Thyroid gland (tissue), 4 donors: ENCODE measurements around the gene CAMK1. TPM values are rescaled to one million over a fixed set of nuclear protein-coding genes. Genes with fewer than 3 reads are reported as not detected.

Source experiments
- DNase-seq, 2 donors: peaks; one replicate each; pipeline ENCODE4 v3.0.0-alpha.2; 2019
- H3K27ac ChIP-seq, 3 donors: fragments of 200-600 bp; sonication (generic); 1 replicate in 2 of 3; 2 replicates in 1 of 3; pipeline ENCODE4 v1.5.1; 2016 to 2019; ENCODE audit warnings: mild to moderate bottlenecking in 1 of 3, moderate library complexity in 1 of 3
- H3K27me3 ChIP-seq: fragments of 200-600 bp; sonication (generic); one replicate; pipeline ENCODE4 v1.5.1; 2019
- H3K36me3 ChIP-seq, 2 donors: fragments of 200-600 bp; sonication (generic); one replicate each; pipeline ENCODE4 v1.5.1; 2016 to 2019
- H3K4me1 ChIP-seq, 2 donors: fragments of 200-600 bp; sonication (generic); one replicate each; pipeline ENCODE4 v1.5.1; 2017 to 2019
- H3K4me3 ChIP-seq, 3 donors: fragments of 200-600 bp; sonication (generic); replicated peaks in 1 of 3; 1 replicate in 2 of 3; 2 replicates in 1 of 3; pipeline ENCODE4 v1.5.1; 2016; ENCODE audit warnings: mild to moderate bottlenecking in 1 of 3
- H3K9me3 ChIP-seq: fragments of 200-600 bp; sonication (generic); one replicate; pipeline ENCODE4 v1.5.1; 2017
- CTCF ChIP-seq, 6 experiments: fragments of 200-600 bp in 3 of 6; fragments of 450-650 bp in 3 of 6; sonication (generic) in 3 of 6; IDR thresholded peaks; one replicate each; pipeline ENCODE4 v1.5.1; 2016 to 2019; ENCODE audit warnings: antibody characterized with exemption in 6 of 6, mild to moderate bottlenecking in 2 of 6, inconsistent platforms in 1 of 6, moderate library complexity in 1 of 6
- POLR2A ChIP-seq, 2 donors: fragments of 450-650 bp; IDR thresholded peaks; one replicate each; pipeline ENCODE4 v1.6.1; 2017; ENCODE audit warnings: antibody characterized with exemption in 2 of 2, mild to moderate bottlenecking in 2 of 2, moderate library complexity in 1 of 2
- WGBS, 2 donors: methylation state at CpG; one replicate each; pipeline ENCODE4 v1.1.5; 2017; 5-methylcytosine and 5-hydroxymethylcytosine counted together
- intact Hi-C: fragments of 100-400 bp; cut with DNase I; formaldehyde crosslinking; loops from one replicate; pipeline ENCODE4 v1.15.1; 2023
- total RNA-seq, 4 donors: library from RNA; depleted of rRNA; stranded (reverse); fragments of >200 nt; gene quantifications; one replicate each; pipeline ENCODE4 v1.2.3, GENCODE V29; 2016

CAMK1 gene
- total RNA-seq, 4 donors from 2014 or later: 32.1 to 44.8 (median 35.9) TPM

- Histone ChIP-seq H3K27me3 (no peaks in the 10 kb centered on the region), H3K4me3 (peak overlapping the region in 2 of 3 donors; percentile 21 to 65), H3K4me1 (peaks cover 9 to 28% of the 10 kb centered on the region in 2 donors), H3K9me3 (no peaks in the 10 kb centered on the region), H3K36me3 (peaks cover 22 to 27% of the 10 kb centered on the region in 2 donors), H3K27ac (peak overlapping the region in 2 of 3 donors; percentile 82 to 90)
- TF ChIP-seq POLR2A (IDR thresholded peaks at IDR 0.05) (no peak), CTCF (IDR thresholded peaks at IDR 0.05) (no peak)
- peak; percentile 41 to 43 for DNase-seq
- intact Hi-C loops: no loop called here
- 36 to 38% methylated on average over 17 of the region's 17 CpGs for WGBS, 2 donors
Measured at GRCh38 chr3:9750556-9751411, 19.0 kb downstream of the CAMK1 start.

- H3K4me1 ChIP-seq: peaks cover 9 to 25% of the 10 kb centered on the region in 2 donors
- peaks cover 31 to 33% of the 10 kb centered on the region in 2 donors for H3K36me3 ChIP-seq
- WGBS, 2 donors: 0 to 2% methylated on average over 43 to 58 of the region's 60 CpGs
- H3K27ac ChIP-seq: peak within 1 kb of the TSS; percentile 76 to 90 (median 82)
- intact Hi-C loops: loop anchor here (2.0 kb wide), 1 partner anchor 17 kb away; no protein-coding TSS in a partner anchor
- peak; percentile 99 for DNase-seq
- H3K27me3 ChIP-seq: no peaks in the 10 kb centered on the region
- H3K4me3 ChIP-seq: peak within 1 kb of the TSS; percentile 21 to 65 (median 42)
- no peaks in the 10 kb centered on the region for H3K9me3 ChIP-seq
- TF ChIP-seq POLR2A (IDR thresholded peaks at IDR 0.05) (peak in 1 of 2 donors; percentile 66), CTCF (IDR thresholded peaks at IDR 0.05) (no peak)
Measured at GRCh38 chr3:9749645-9750555, 19.8 kb downstream of the CAMK1 start, which contains the start of gene OGG1. OGG1 (plus strand) TSS chr3:9749952; CDS start chr3:9750287, 335 bp downstream.

GRCh38 chr3:9749296-9749644 lies 20.5 kb downstream of the CAMK1 start:
- Histone ChIP-seq H3K27ac (peak overlapping the region; percentile 76 to 90 (median 82)), H3K36me3 (peaks cover 34% of the 10 kb centered on the region in 2 donors), H3K27me3 (no peaks in the 10 kb centered on the region), H3K4me1 (peaks cover 9 to 20% of the 10 kb centered on the region in 2 donors), H3K9me3 (no peaks in the 10 kb centered on the region), H3K4me3 (peak overlapping the region in 2 of 3 donors; percentile 42 to 65)
- DNase-seq: no peak
- TF ChIP-seq CTCF (IDR thresholded peaks at IDR 0.05) (no peak), POLR2A (IDR thresholded peaks at IDR 0.05) (no peak)
- intact Hi-C loops: loop anchor here (2.0 kb wide), 1 partner anchor 16 kb away; no protein-coding TSS in a partner anchor
- 7 to 24% methylated on average over 11 to 13 of the region's 19 CpGs for WGBS, 2 donors

GRCh38 chr3:9748031-9748430 lies 21.7 kb downstream of the CAMK1 start:
- Histone ChIP-seq H3K27ac (no peak overlapping the region), H3K36me3 (peaks cover 46 to 47% of the 10 kb centered on the region in 2 donors), H3K4me3 (no peak overlapping the region), H3K9me3 (no peaks in the 10 kb centered on the region), H3K27me3 (no peaks in the 10 kb centered on the region), H3K4me1 (peaks cover 9 to 20% of the 10 kb centered on the region in 2 donors)
- WGBS, 2 donors: 100% methylated on average over 2 of the region's 2 CpGs
- no peak for TF ChIP-seq POLR2A (IDR thresholded peaks at IDR 0.05)
- no peak for TF ChIP-seq CTCF (IDR thresholded peaks at IDR 0.05)
- DNase-seq: no peak
- intact Hi-C loops: loop anchor here (2.0 kb wide), 1 partner anchor 15 kb away; no protein-coding TSS in a partner anchor
